Measurements from ENCODE around the gene FHOD3. TPM values are rescaled to one million over a fixed set of nuclear protein-coding genes. Genes with fewer than 3 reads are reported as not detected.

FHOD3 gene
- total and polyA plus RNA-seq, 9 donors = 27.1 to 36.8 (median 33.7) TPM

GRCh38 chr18:36636237-36636817, 338.8 kb downstream of the FHOD3 start:
- no peaks in the 10 kb centered on the region for H3K4me1 ChIP-seq (ENCODE audit: control insufficient read depth, insufficient read depth, low read length)
- H3K27me3 ChIP-seq (ENCODE audit: control insufficient read depth, insufficient read depth, low read length) = no peaks in the 10 kb centered on the region
- no peaks in the 10 kb centered on the region for H3K9me3 ChIP-seq (replicated peaks; ENCODE audit: control insufficient read depth, low read depth, low read length)
- H3K4me3 ChIP-seq (ENCODE audit: low read length) = no peak overlapping the region
- H3K36me3 ChIP-seq (ENCODE audit: control insufficient read depth, insufficient read depth, low read length) = no peaks in the 10 kb centered on the region
- no peak overlapping the region for H3K27ac ChIP-seq (ENCODE audit: low read length)
- no CpG with 5 or more reads among the region's 2 CpGs for WGBS (ENCODE audit: insufficient coverage)
- DNase-seq = no peak

GRCh38 chr18:36638224-36638623, 340.7 kb downstream of the FHOD3 start:
- 95% methylated on average over 3 of the region's 4 CpGs for WGBS (ENCODE audit: insufficient coverage)
- no peaks in the 10 kb centered on the region for H3K4me1 ChIP-seq (ENCODE audit: control insufficient read depth, insufficient read depth, low read length)
- no peaks in the 10 kb centered on the region for H3K36me3 ChIP-seq (ENCODE audit: control insufficient read depth, insufficient read depth, low read length)
- no peak overlapping the region for H3K4me3 ChIP-seq (ENCODE audit: low read length)
- DNase-seq = no peak
- H3K27ac ChIP-seq (ENCODE audit: low read length) = no peak overlapping the region
- H3K27me3 ChIP-seq (ENCODE audit: control insufficient read depth, insufficient read depth, low read length) = no peaks in the 10 kb centered on the region
- no peaks in the 10 kb centered on the region for H3K9me3 ChIP-seq (replicated peaks; ENCODE audit: control insufficient read depth, low read depth, low read length)

GRCh38 chr18:36640021-36640952, 342.8 kb downstream of the FHOD3 start:
- 69% methylated on average over 4 of the region's 8 CpGs for WGBS (ENCODE audit: insufficient coverage)
- Histone ChIP-seq H3K4me3 (ENCODE audit: low read length) (no peak overlapping the region), H3K27ac (ENCODE audit: low read length) (no peak overlapping the region), H3K27me3 (ENCODE audit: control insufficient read depth, insufficient read depth, low read length) (no peaks in the 10 kb centered on the region), H3K4me1 (ENCODE audit: control insufficient read depth, insufficient read depth, low read length) (no peaks in the 10 kb centered on the region), H3K9me3 (replicated peaks; ENCODE audit: control insufficient read depth, low read depth, low read length) (no peaks in the 10 kb centered on the region), H3K36me3 (ENCODE audit: control insufficient read depth, insufficient read depth, low read length) (no peaks in the 10 kb centered on the region)
- peak; percentile 51 for DNase-seq

GRCh38 chr18:36643061-36643460, 345.5 kb downstream of the FHOD3 start:
- Histone ChIP-seq H3K27ac (ENCODE audit: low read length) (no peak overlapping the region), H3K4me3 (ENCODE audit: low read length) (no peak overlapping the region), H3K36me3 (ENCODE audit: control insufficient read depth, insufficient read depth, low read length) (no peaks in the 10 kb centered on the region), H3K4me1 (ENCODE audit: control insufficient read depth, insufficient read depth, low read length) (no peaks in the 10 kb centered on the region), H3K27me3 (ENCODE audit: control insufficient read depth, insufficient read depth, low read length) (no peaks in the 10 kb centered on the region), H3K9me3 (replicated peaks; ENCODE audit: control insufficient read depth, low read depth, low read length) (no peaks in the 10 kb centered on the region)
- no peak for DNase-seq
- no CpG with 5 or more reads among the region's 3 CpGs for WGBS (ENCODE audit: insufficient coverage)

- no peaks in the 10 kb centered on the region for H3K36me3 ChIP-seq (ENCODE audit: control insufficient read depth, insufficient read depth, low read length)
- H3K9me3 ChIP-seq (replicated peaks; ENCODE audit: control insufficient read depth, low read depth, low read length) = no peaks in the 10 kb centered on the region
- H3K4me3 ChIP-seq (ENCODE audit: low read length) = no peak overlapping the region
- H3K27ac ChIP-seq (ENCODE audit: low read length) = no peak overlapping the region
- WGBS (ENCODE audit: insufficient coverage) = 83% methylated on average over 1 of the region's 3 CpGs
- no peak for DNase-seq
- no peaks in the 10 kb centered on the region for H3K27me3 ChIP-seq (ENCODE audit: control insufficient read depth, insufficient read depth, low read length)
- no peaks in the 10 kb centered on the region for H3K4me1 ChIP-seq (ENCODE audit: control insufficient read depth, insufficient read depth, low read length)
Observed at GRCh38 chr18:36648803-36649202, 351.3 kb downstream of the FHOD3 start.

- no peak for DNase-seq
- no CpG with 5 or more reads among the region's 3 CpGs for WGBS (ENCODE audit: insufficient coverage)
- Histone ChIP-seq H3K27me3 (ENCODE audit: control insufficient read depth, insufficient read depth, low read length) (no peaks in the 10 kb centered on the region), H3K4me1 (ENCODE audit: control insufficient read depth, insufficient read depth, low read length) (no peaks in the 10 kb centered on the region), H3K9me3 (replicated peaks; ENCODE audit: control insufficient read depth, low read depth, low read length) (no peaks in the 10 kb centered on the region), H3K4me3 (ENCODE audit: low read length) (no peak overlapping the region), H3K36me3 (ENCODE audit: control insufficient read depth, insufficient read depth, low read length) (no peaks in the 10 kb centered on the region), H3K27ac (ENCODE audit: low read length) (no peak overlapping the region)
Observed at GRCh38 chr18:36649205-36649604, 351.7 kb downstream of the FHOD3 start.

GRCh38 chr18:36650266-36650665, 352.8 kb downstream of the FHOD3 start:
- H3K4me3 ChIP-seq (ENCODE audit: low read length) = no peak overlapping the region
- no peaks in the 10 kb centered on the region for H3K36me3 ChIP-seq (ENCODE audit: control insufficient read depth, insufficient read depth, low read length)
- H3K4me1 ChIP-seq (ENCODE audit: control insufficient read depth, insufficient read depth, low read length) = no peaks in the 10 kb centered on the region
- DNase-seq = no peak
- no peaks in the 10 kb centered on the region for H3K9me3 ChIP-seq (replicated peaks; ENCODE audit: control insufficient read depth, low read depth, low read length)
- 80% methylated on average over 2 of the region's 3 CpGs for WGBS (ENCODE audit: insufficient coverage)
- no peaks in the 10 kb centered on the region for H3K27me3 ChIP-seq (ENCODE audit: control insufficient read depth, insufficient read depth, low read length)
- no peak overlapping the region for H3K27ac ChIP-seq (ENCODE audit: low read length)

GRCh38 chr18:36650906-36651305, 353.4 kb downstream of the FHOD3 start:
- Histone ChIP-seq H3K4me3 (ENCODE audit: low read length) (no peak overlapping the region), H3K27ac (ENCODE audit: low read length) (no peak overlapping the region), H3K4me1 (ENCODE audit: control insufficient read depth, insufficient read depth, low read length) (no peaks in the 10 kb centered on the region), H3K36me3 (ENCODE audit: control insufficient read depth, insufficient read depth, low read length) (no peaks in the 10 kb centered on the region), H3K9me3 (replicated peaks; ENCODE audit: control insufficient read depth, low read depth, low read length) (no peaks in the 10 kb centered on the region), H3K27me3 (ENCODE audit: control insufficient read depth, insufficient read depth, low read length) (no peaks in the 10 kb centered on the region)
- no CpG with 5 or more reads among the region's 6 CpGs for WGBS (ENCODE audit: insufficient coverage)
- DNase-seq = no peak

- no peak for DNase-seq
- H3K27ac ChIP-seq (ENCODE audit: low read length) = no peak overlapping the region
- no peaks in the 10 kb centered on the region for H3K9me3 ChIP-seq (replicated peaks; ENCODE audit: control insufficient read depth, low read depth, low read length)
- no peaks in the 10 kb centered on the region for H3K4me1 ChIP-seq (ENCODE audit: control insufficient read depth, insufficient read depth, low read length)
- no peak overlapping the region for H3K4me3 ChIP-seq (ENCODE audit: low read length)
- H3K36me3 ChIP-seq (ENCODE audit: control insufficient read depth, insufficient read depth, low read length) = no peaks in the 10 kb centered on the region
- H3K27me3 ChIP-seq (ENCODE audit: control insufficient read depth, insufficient read depth, low read length) = no peaks in the 10 kb centered on the region
- WGBS (ENCODE audit: insufficient coverage) = 80% methylated on average over 7 of the region's 10 CpGs
Observed at GRCh38 chr18:36652503-36652902, 355.0 kb downstream of the FHOD3 start.

- Histone ChIP-seq H3K36me3 (ENCODE audit: control insufficient read depth, insufficient read depth, low read length) (no peaks in the 10 kb centered on the region), H3K27ac (ENCODE audit: low read length) (no peak overlapping the region), H3K27me3 (ENCODE audit: control insufficient read depth, insufficient read depth, low read length) (no peaks in the 10 kb centered on the region), H3K9me3 (replicated peaks; ENCODE audit: control insufficient read depth, low read depth, low read length) (no peaks in the 10 kb centered on the region), H3K4me3 (ENCODE audit: low read length) (no peak overlapping the region), H3K4me1 (ENCODE audit: control insufficient read depth, insufficient read depth, low read length) (no peaks in the 10 kb centered on the region)
- no peak for DNase-seq
- WGBS (ENCODE audit: insufficient coverage) = no CpG with 5 or more reads among the region's 8 CpGs
Observed at GRCh38 chr18:36653141-36653869, 355.8 kb downstream of the FHOD3 start.
